22Rv1 (cell line): ENCODE results near the gene CGNL1.

Experiments used
- H3K27ac ChIP-seq: fragments of 450-650 bp; 2 replicates; pipeline ENCODE4 v1.5.1; 2017
- ZFX ChIP-seq: fragments of 450-650 bp; IDR thresholded peaks from 2 replicates; pipeline ENCODE4 v1.6.1; 2017; ENCODE audit warnings: antibody characterized with exemption, borderline replicate concordance
- TF ChIP-seq, protein P1 (sequence below): fragments of 450-650 bp; IDR thresholded peaks from 2 replicates; pipeline ENCODE4 v1.5.1; 2017; ENCODE audit warnings: mild to moderate bottlenecking

Gene CGNL1

GRCh38 chr15:57559875-57560274, 183.6 kb downstream of the CGNL1 start:
- TF ChIP-seq, protein P1, sequence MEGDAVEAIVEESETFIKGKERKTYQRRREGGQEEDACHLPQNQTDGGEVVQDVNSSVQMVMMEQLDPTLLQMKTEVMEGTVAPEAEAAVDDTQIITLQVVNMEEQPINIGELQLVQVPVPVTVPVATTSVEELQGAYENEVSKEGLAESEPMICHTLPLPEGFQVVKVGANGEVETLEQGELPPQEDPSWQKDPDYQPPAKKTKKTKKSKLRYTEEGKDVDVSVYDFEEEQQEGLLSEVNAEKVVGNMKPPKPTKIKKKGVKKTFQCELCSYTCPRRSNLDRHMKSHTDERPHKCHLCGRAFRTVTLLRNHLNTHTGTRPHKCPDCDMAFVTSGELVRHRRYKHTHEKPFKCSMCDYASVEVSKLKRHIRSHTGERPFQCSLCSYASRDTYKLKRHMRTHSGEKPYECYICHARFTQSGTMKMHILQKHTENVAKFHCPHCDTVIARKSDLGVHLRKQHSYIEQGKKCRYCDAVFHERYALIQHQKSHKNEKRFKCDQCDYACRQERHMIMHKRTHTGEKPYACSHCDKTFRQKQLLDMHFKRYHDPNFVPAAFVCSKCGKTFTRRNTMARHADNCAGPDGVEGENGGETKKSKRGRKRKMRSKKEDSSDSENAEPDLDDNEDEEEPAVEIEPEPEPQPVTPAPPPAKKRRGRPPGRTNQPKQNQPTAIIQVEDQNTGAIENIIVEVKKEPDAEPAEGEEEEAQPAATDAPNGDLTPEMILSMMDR = peak; percentile 93
- TF ChIP-seq ZFX = no peak
- no peak overlapping the region for H3K27ac ChIP-seq

GRCh38 chr15:57561041-57561711, 184.9 kb downstream of the CGNL1 start:
- TF ChIP-seq ZFX = no peak
- TF ChIP-seq, protein P1 = peak; percentile 96
- no peak overlapping the region for H3K27ac ChIP-seq

DNA sequence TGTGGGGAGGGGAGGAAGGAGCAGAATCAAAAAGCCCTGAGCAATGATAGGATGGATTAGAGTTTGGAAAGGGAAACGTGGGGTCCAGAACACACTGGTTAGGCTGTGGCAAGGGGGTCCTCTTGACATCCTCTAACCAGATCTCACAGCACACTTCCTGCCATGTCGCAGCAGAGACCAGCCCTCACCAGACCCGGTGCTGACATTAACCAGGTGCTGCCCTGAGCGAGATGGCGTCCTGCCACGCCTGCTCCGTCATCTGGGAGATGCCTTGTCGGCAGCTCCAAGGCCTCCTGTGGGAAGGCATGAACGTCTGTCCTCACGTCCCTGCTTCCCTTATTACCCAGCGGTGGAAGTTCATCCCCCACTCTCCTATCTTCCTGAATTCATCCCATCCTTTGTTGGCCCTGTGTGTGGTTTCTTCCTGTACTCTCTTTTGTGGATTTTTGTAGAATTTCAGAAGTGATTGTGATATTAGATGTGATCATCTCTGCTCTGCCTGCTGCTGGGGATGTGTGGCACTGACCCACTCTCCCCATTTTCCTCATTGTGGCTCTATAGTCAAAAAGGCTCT, 186.0 kb downstream of the CGNL1 start:
- TF ChIP-seq ZFX = no peak
- TF ChIP-seq, protein P1 = no peak
- no peak overlapping the region for H3K27ac ChIP-seq

GRCh38 chr15:57563416-57563815, 187.1 kb downstream of the CGNL1 start:
- H3K27ac ChIP-seq = no peak overlapping the region
- TF ChIP-seq, protein P1 = no peak
- no peak for TF ChIP-seq ZFX

GRCh38 chr15:57565311-57565710, 189.0 kb downstream of the CGNL1 start:
- no peak for TF ChIP-seq ZFX
- TF ChIP-seq, protein P1 = no peak
- no peak overlapping the region for H3K27ac ChIP-seq

DNA sequence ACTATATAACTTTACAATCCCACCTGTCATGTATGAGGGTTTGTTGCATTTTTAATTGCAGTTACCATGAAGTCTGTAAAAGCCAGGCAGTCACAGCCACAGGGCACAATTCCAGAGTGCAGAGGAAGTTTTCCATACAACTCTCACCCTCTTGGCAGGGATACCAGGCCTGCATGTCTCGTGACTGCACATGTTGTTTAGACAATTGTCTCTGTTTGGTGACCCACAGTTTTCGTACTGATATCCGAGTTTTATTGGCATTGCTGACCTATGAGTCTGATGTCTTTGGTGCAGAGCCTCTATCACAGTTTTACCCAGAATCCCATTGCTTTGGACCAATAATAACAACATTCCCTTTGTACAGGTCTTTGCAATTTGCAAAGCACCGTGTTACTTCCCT, 190.5 kb downstream of the CGNL1 start:
- no peak overlapping the region for H3K27ac ChIP-seq
- TF ChIP-seq, protein P1 = no peak
- no peak for TF ChIP-seq ZFX

DNA sequence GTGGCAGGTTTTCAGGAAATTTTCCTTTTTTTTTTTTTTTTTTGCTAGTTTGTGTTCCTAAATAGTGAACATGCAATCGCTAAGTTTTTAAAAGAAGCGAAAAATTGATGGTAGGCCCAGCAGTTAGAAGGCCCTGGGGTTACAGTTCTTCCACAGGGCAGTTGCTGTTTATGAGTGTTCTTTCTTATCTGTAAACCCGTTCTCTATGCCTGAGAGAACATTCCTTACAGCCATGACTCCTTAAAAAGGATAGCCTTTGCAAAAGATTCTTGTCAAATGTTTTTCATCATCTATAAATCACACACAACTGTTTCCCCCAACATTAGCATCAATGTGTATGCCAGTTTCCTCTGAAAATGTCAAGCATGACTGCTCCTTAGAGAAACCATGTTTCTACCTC, 191.6 kb downstream of the CGNL1 start:
- no peak overlapping the region for H3K27ac ChIP-seq
- TF ChIP-seq ZFX = no peak
- TF ChIP-seq, protein P1 = no peak
